Gastrocnemius medialis (tissue), 4 donors: ENCODE data around the gene SPATA32. TPM values are rescaled to one million over a fixed set of nuclear protein-coding genes. Genes with fewer than 3 reads are reported as not detected.

Source experiments
- ATAC-seq, 2 donors: fragments of 150-250 bp; one replicate each; pipeline ENCODE4 v1.9.1; 2016
- DNase-seq, 2 donors: peaks; one replicate each; pipeline ENCODE4 v3.0.0-alpha.2; 2019
- H3K27ac ChIP-seq, 4 donors: fragments of 200-600 bp; sonication (generic); 1 replicate in 1 of 4; 2 replicates in 3 of 4; pipeline ENCODE4 v1.5.1; 2016 to 2018; ENCODE audit warnings: mild to moderate bottlenecking in 2 of 4, moderate library complexity in 1 of 4
- H3K27me3 ChIP-seq, 3 donors: fragments of 200-600 bp; sonication (generic) in 2 of 3; 1 replicate in 1 of 3; 2 replicates in 2 of 3; pipeline versions ENCODE4 v1.5.1 to v1.6.0; 2016 to 2019; ENCODE audit warnings: mild to moderate bottlenecking in 1 of 3, moderate library complexity in 1 of 3
- H3K36me3 ChIP-seq, 2 donors: fragments of 200-600 bp; sonication (generic) in 1 of 2; one replicate each; pipeline ENCODE4 v1.5.1; 2017 to 2018
- H3K4me1 ChIP-seq, 2 donors: fragments of 200-600 bp; sonication (generic) in 1 of 2; one replicate each; pipeline ENCODE4 v1.5.1; 2016 to 2017; ENCODE audit warnings: mild to moderate bottlenecking in 2 of 2
- H3K4me3 ChIP-seq, 4 donors: fragments of 200-600 bp; sonication (generic) in 3 of 4; 1 replicate in 1 of 4; 2 replicates in 3 of 4; pipeline ENCODE4 v1.5.1; 2016 to 2019; ENCODE audit warnings: mild to moderate bottlenecking in 2 of 4
- H3K9me3 ChIP-seq, 3 donors: fragments of 200-600 bp; sonication (generic) in 2 of 3; 1 replicate in 1 of 3; 2 replicates in 2 of 3; pipeline ENCODE4 v1.5.1; 2016 to 2019
- CTCF ChIP-seq, 5 experiments: fragments of 450-650 bp in 3 of 5; fragments of 200-600 bp in 2 of 5; sonication (generic) in 2 of 5; IDR thresholded peaks in 4 of 5; conservative IDR thresholded peaks in 1 of 5; 1 replicate in 4 of 5; 2 replicates in 1 of 5; pipeline ENCODE4 v1.5.1; 2016 to 2019; ENCODE audit warnings: antibody characterized with exemption in 5 of 5, mild to moderate bottlenecking in 3 of 5, moderate library complexity in 3 of 5
- POLR2A ChIP-seq, 2 donors: fragments of 450-650 bp; IDR thresholded peaks; one replicate each; pipeline ENCODE4 v1.6.1; 2017; ENCODE audit warnings: antibody characterized with exemption in 2 of 2, mild to moderate bottlenecking in 2 of 2, moderate library complexity in 2 of 2
- in situ Hi-C, 4 donors: fragments of 200-750 bp; cut with MboI; loops; one replicate each; pipeline versions ENCODE4 v1.15.0 to v1.8.0; 2017; ENCODE audit warnings: low sequenced_read_pairs in 4 of 4
- intact Hi-C: fragments of 100-400 bp; cut with DNase I; formaldehyde crosslinking; loops from one replicate; pipeline ENCODE4 v1.15.1; 2023; ENCODE audit warnings: low total_unique reads
- total RNA-seq, 4 donors: library from RNA; depleted of rRNA; stranded (reverse); fragments of >200 nt; gene quantifications; one replicate each; pipeline versions ENCODE4 v1.1.0 to v1.2.3, GENCODE V29; 2016

Gene SPATA32
- total RNA-seq, 4 donors from 2014 or later: not detected

DNA sequence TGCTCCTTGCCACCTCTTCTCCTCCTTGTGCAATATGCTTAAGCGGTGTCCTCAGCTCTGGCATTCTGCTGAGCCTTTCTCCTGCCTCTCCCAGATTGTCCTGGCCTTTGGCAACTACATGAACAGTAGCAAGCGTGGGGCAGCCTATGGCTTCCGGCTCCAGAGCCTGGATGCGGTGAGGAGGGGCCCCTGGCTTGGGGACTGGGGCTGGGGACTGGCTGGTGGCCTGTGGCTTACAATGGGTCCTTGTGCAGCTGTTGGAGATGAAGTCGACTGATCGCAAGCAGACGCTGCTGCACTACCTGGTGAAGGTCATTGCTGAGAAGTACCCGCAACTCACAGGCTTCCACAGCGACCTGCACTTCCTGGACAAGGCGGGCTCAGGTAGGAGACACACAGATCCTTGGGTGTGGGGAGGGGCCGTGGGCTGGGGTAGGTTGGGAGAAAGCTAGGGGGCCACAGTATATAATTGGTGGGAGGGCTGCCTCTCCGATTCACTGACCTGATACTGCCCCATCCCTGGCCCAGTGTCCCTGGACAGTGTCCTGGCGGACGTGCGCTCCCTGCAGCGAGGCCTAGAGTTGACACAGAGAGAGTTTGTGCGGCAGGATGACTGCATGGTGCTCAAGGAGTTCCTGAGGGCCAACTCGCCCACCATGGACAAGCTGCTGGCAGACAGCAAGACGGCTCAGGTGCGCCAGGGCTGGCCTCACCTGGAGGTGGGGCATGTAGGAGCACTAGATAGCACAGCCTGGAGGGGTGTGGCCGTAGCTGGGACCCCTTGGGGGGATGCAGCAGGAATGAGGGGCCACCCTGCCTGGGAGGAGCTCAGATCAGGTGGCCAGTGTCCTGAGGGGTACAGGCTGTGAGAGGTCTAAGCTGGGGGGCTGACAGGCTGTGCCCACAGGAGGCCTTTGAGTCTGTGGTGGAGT, 16.9 kb downstream of the SPATA32 start:
- ATAC-seq: no peak
- H3K4me1 ChIP-seq: peaks cover 9 to 13% of the 10 kb centered on the region in 2 donors
- in situ Hi-C loops: no loop called here
- H3K36me3 ChIP-seq: no peaks in the 10 kb centered on the region
- intact Hi-C loops: no loop called here
- H3K4me3 ChIP-seq: no peak overlapping the region
- TF ChIP-seq CTCF (IDR thresholded peaks at IDR 0.05 in 4 of 5, conservative IDR thresholded peaks at IDR 0.05 in 1 of 5) (no peak), POLR2A (IDR thresholded peaks at IDR 0.05) (no peak)
- H3K27ac ChIP-seq: no peak overlapping the region
- H3K27me3 ChIP-seq: peaks cover 8 to 13% (median 8%) of the 10 kb centered on the region in 3 donors
- no peak for DNase-seq
- no peaks in the 10 kb centered on the region for H3K9me3 ChIP-seq

- ATAC-seq: no peak
- Histone ChIP-seq H3K27ac (no peak overlapping the region), H3K9me3 (no peaks in the 10 kb centered on the region), H3K27me3 (peaks cover 8 to 13% (median 8%) of the 10 kb centered on the region in 3 donors), H3K36me3 (no peaks in the 10 kb centered on the region), H3K4me1 (peaks cover 9 to 13% of the 10 kb centered on the region in 2 donors), H3K4me3 (no peak overlapping the region)
- TF ChIP-seq POLR2A (IDR thresholded peaks at IDR 0.05): no peak
- DNase-seq: no peak
- in situ Hi-C loops: no loop called here
- intact Hi-C loops: no loop called here
These were observed 18.1 kb downstream of the SPATA32 start for GRCh38 chr17:45243750-45244149.

- H3K27me3 ChIP-seq: peaks cover 7 to 8% (median 8%) of the 10 kb centered on the region in 3 donors
- intact Hi-C loops: no loop called here
- H3K36me3 ChIP-seq: no peaks in the 10 kb centered on the region
- peaks cover 6 to 7% of the 10 kb centered on the region in 2 donors for H3K4me1 ChIP-seq
- DNase-seq: no peak
- no peak overlapping the region for H3K4me3 ChIP-seq
- H3K27ac ChIP-seq: no peak overlapping the region
- no peak for ATAC-seq
- H3K9me3 ChIP-seq: no peaks in the 10 kb centered on the region
- TF ChIP-seq CTCF (IDR thresholded peaks at IDR 0.05 in 4 of 5, conservative IDR thresholded peaks at IDR 0.05 in 1 of 5) (no peak), POLR2A (IDR thresholded peaks at IDR 0.05) (no peak)
- in situ Hi-C loops: no loop called here
These were observed 19.9 kb downstream of the SPATA32 start for GRCh38 chr17:45242029-45242414.

GRCh38 chr17:45241328-45242028, 20.4 kb downstream of the SPATA32 start:
- H3K27me3 ChIP-seq: peaks cover 3 to 8% (median 8%) of the 10 kb centered on the region in 3 donors
- in situ Hi-C loops: no loop called here
- H3K36me3 ChIP-seq: no peaks in the 10 kb centered on the region
- no peak for ATAC-seq
- H3K9me3 ChIP-seq: no peaks in the 10 kb centered on the region
- intact Hi-C loops: no loop called here
- TF ChIP-seq CTCF (IDR thresholded peaks at IDR 0.05 in 4 of 5, conservative IDR thresholded peaks at IDR 0.05 in 1 of 5) (no peak), POLR2A (IDR thresholded peaks at IDR 0.05) (no peak)
- peaks cover under 1 to 1% of the 10 kb centered on the region in 2 donors for H3K4me1 ChIP-seq
- H3K4me3 ChIP-seq: no peak overlapping the region
- H3K27ac ChIP-seq: no peak overlapping the region
- DNase-seq: no peak

DNA sequence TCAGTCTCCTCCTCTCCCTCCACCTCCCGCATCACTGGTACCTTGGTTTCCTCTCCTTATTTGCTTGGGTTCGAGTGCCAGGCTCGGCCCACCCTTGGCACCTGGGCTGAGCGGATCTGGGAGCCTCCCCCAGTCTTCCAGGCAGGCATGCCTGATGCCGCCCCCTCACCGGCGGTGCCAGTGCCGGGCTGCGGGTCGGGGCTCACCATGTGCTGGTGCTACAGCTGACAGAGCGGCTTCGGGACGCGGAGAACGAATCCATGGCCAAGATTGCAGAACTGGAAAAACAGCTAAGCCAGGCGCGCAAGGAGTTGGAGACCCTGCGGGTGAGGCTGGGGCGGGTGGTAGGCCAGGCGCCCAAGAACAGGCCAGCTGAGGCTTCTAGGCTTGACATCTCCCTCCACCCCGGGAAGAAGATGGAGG, 21.0 kb downstream of the SPATA32 start:
- intact Hi-C loops (no loop called here), in situ Hi-C loops (no loop called here)
- Histone ChIP-seq H3K9me3 (no peaks in the 10 kb centered on the region), H3K4me3 (no peak overlapping the region), H3K27me3 (peaks cover 0 to 8% (median 8%) of the 10 kb centered on the region in 3 donors), H3K36me3 (no peaks in the 10 kb centered on the region), H3K4me1 (no peaks in the 10 kb centered on the region), H3K27ac (no peak overlapping the region)
- TF ChIP-seq CTCF (IDR thresholded peaks at IDR 0.05 in 4 of 5, conservative IDR thresholded peaks at IDR 0.05 in 1 of 5) (no peak), POLR2A (IDR thresholded peaks at IDR 0.05) (no peak)
- ATAC-seq: no peak
- no peak for DNase-seq
